ENCODE measurements around the gene MYO5A. TPM values are rescaled to one million over a fixed set of nuclear protein-coding genes. Genes with fewer than 3 reads are reported as not detected.

The MYO5A gene
- total RNA-seq, 1 donor: 54.3 TPM

GRCh38 chr15:52385670-52386069 lies 143.0 kb downstream of the MYO5A start:
- peaks cover 4% of the 10 kb centered on the region for H3K4me1 ChIP-seq (ENCODE audit: insufficient read depth, low read length)
- no peaks in the 10 kb centered on the region for H3K27me3 ChIP-seq (ENCODE audit: insufficient read depth, low read length)
- no peaks in the 10 kb centered on the region for H4K20me1 ChIP-seq (ENCODE audit: insufficient read depth, low read length)
- peaks cover 4% of the 10 kb centered on the region for H3K36me3 ChIP-seq (ENCODE audit: insufficient read depth, low read length)
- no peak overlapping the region for H3K4me2 ChIP-seq (ENCODE audit: insufficient read depth, low read length)
- no peak overlapping the region for H3K4me3 ChIP-seq (ENCODE audit: insufficient read depth, low read length)
- H3K27ac ChIP-seq (ENCODE audit: low read depth, low read length): no peak overlapping the region
- H2AFZ ChIP-seq (ENCODE audit: low read length): no peak overlapping the region
- DNase-seq (ENCODE audit: insufficient read length, low spot score, missing footprints): no peak
- H3K79me2 ChIP-seq (ENCODE audit: insufficient read depth, low read length): no peaks in the 10 kb centered on the region
- no peaks in the 10 kb centered on the region for H3K9me3 ChIP-seq (ENCODE audit: low read depth, low read length)
- TF ChIP-seq, protein P1, sequence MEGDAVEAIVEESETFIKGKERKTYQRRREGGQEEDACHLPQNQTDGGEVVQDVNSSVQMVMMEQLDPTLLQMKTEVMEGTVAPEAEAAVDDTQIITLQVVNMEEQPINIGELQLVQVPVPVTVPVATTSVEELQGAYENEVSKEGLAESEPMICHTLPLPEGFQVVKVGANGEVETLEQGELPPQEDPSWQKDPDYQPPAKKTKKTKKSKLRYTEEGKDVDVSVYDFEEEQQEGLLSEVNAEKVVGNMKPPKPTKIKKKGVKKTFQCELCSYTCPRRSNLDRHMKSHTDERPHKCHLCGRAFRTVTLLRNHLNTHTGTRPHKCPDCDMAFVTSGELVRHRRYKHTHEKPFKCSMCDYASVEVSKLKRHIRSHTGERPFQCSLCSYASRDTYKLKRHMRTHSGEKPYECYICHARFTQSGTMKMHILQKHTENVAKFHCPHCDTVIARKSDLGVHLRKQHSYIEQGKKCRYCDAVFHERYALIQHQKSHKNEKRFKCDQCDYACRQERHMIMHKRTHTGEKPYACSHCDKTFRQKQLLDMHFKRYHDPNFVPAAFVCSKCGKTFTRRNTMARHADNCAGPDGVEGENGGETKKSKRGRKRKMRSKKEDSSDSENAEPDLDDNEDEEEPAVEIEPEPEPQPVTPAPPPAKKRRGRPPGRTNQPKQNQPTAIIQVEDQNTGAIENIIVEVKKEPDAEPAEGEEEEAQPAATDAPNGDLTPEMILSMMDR (IDR thresholded peaks at IDR 0.05; ENCODE audit: extremely low read depth, low read depth, low read length): no peak

- Histone ChIP-seq H3K4me1 (ENCODE audit: insufficient read depth, low read length) (peaks cover 4% of the 10 kb centered on the region), H3K27me3 (ENCODE audit: insufficient read depth, low read length) (no peaks in the 10 kb centered on the region), H3K36me3 (ENCODE audit: insufficient read depth, low read length) (peaks cover 7% of the 10 kb centered on the region), H3K79me2 (ENCODE audit: insufficient read depth, low read length) (no peaks in the 10 kb centered on the region), H3K4me2 (ENCODE audit: insufficient read depth, low read length) (no peak overlapping the region), H3K9me3 (ENCODE audit: low read depth, low read length) (no peaks in the 10 kb centered on the region), H3K27ac (ENCODE audit: low read depth, low read length) (peak overlapping the region; percentile 43), H2AFZ (ENCODE audit: low read length) (no peak overlapping the region), H4K20me1 (ENCODE audit: insufficient read depth, low read length) (no peaks in the 10 kb centered on the region), H3K4me3 (ENCODE audit: insufficient read depth, low read length) (no peak overlapping the region)
- no peak for DNase-seq (ENCODE audit: insufficient read length, low spot score, missing footprints)
- TF ChIP-seq, protein P1 (IDR thresholded peaks at IDR 0.05; ENCODE audit: extremely low read depth, low read depth, low read length): no peak
Measured at GRCh38 chr15:52383100-52383588, 145.5 kb downstream of the MYO5A start.

GRCh38 chr15:52382647-52383046 lies 146.0 kb downstream of the MYO5A start:
- TF ChIP-seq, protein P1 (IDR thresholded peaks at IDR 0.05; ENCODE audit: extremely low read depth, low read depth, low read length): no peak
- Histone ChIP-seq H3K27ac (ENCODE audit: low read depth, low read length) (peak overlapping the region; percentile 43), H3K4me2 (ENCODE audit: insufficient read depth, low read length) (no peak overlapping the region), H3K9me3 (ENCODE audit: low read depth, low read length) (no peaks in the 10 kb centered on the region), H3K36me3 (ENCODE audit: insufficient read depth, low read length) (peaks cover 8% of the 10 kb centered on the region), H2AFZ (ENCODE audit: low read length) (no peak overlapping the region), H3K79me2 (ENCODE audit: insufficient read depth, low read length) (no peaks in the 10 kb centered on the region), H3K27me3 (ENCODE audit: insufficient read depth, low read length) (no peaks in the 10 kb centered on the region), H3K4me1 (ENCODE audit: insufficient read depth, low read length) (peaks cover 4% of the 10 kb centered on the region), H4K20me1 (ENCODE audit: insufficient read depth, low read length) (no peaks in the 10 kb centered on the region), H3K4me3 (ENCODE audit: insufficient read depth, low read length) (no peak overlapping the region)
- DNase-seq (ENCODE audit: insufficient read length, low spot score, missing footprints): no peak

GRCh38 chr15:52379395-52380106 lies 149.1 kb downstream of the MYO5A start:
- Histone ChIP-seq H3K36me3 (ENCODE audit: insufficient read depth, low read length) (peaks cover 12% of the 10 kb centered on the region), H2AFZ (ENCODE audit: low read length) (no peak overlapping the region), H3K27ac (ENCODE audit: low read depth, low read length) (no peak overlapping the region), H3K27me3 (ENCODE audit: insufficient read depth, low read length) (no peaks in the 10 kb centered on the region), H3K9me3 (ENCODE audit: low read depth, low read length) (no peaks in the 10 kb centered on the region), H3K4me3 (ENCODE audit: insufficient read depth, low read length) (no peak overlapping the region), H3K79me2 (ENCODE audit: insufficient read depth, low read length) (no peaks in the 10 kb centered on the region), H3K4me2 (ENCODE audit: insufficient read depth, low read length) (no peak overlapping the region), H3K4me1 (ENCODE audit: insufficient read depth, low read length) (peaks cover 4% of the 10 kb centered on the region), H4K20me1 (ENCODE audit: insufficient read depth, low read length) (no peaks in the 10 kb centered on the region)
- DNase-seq (ENCODE audit: insufficient read length, low spot score, missing footprints): peak; percentile 42
- TF ChIP-seq, protein P1 (IDR thresholded peaks at IDR 0.05; ENCODE audit: extremely low read depth, low read depth, low read length): no peak
